ENCODE measurements around the gene RASGEF1C.

- no peak for TF ChIP-seq CTCF (conservative IDR thresholded peaks at IDR 0.05; ENCODE audit: low read length)
- TF ChIP-seq EZH2phosphoT487 (IDR thresholded peaks at IDR 0.05; ENCODE audit: borderline replicate concordance), result no peak
Observed at GRCh38 chr5:180143656-180144364, 65.2 kb downstream of the RASGEF1C start.
